B cell (primary cell): ENCODE results near the gene LONP1.

Experiments used
- CTCF ChIP-seq: fragments of 200-600 bp; IDR thresholded peaks from one replicate; pipeline ENCODE4 v1.8.0; 2022; ENCODE audit warnings: antibody characterized with exemption, mild to moderate bottlenecking
- EZH2 ChIP-seq: IDR thresholded peaks from 2 replicates; pipeline ENCODE4 v1.6.1; 2012; ENCODE audit warnings: borderline replicate concordance, low read depth, mild to moderate bottlenecking, moderate library complexity, low read length; ENCODE audit not compliant: insufficient read depth, poor library complexity, severe bottlenecking

- TF ChIP-seq CTCF, result peak; percentile 86
- TF ChIP-seq EZH2, result no peak
These were observed at the start of gene LONP1, which contains the start of gene CATSPERD for GRCh38 chr19:5719961-5720790.
